Measurements from ENCODE around the gene CAV3.

DNA sequence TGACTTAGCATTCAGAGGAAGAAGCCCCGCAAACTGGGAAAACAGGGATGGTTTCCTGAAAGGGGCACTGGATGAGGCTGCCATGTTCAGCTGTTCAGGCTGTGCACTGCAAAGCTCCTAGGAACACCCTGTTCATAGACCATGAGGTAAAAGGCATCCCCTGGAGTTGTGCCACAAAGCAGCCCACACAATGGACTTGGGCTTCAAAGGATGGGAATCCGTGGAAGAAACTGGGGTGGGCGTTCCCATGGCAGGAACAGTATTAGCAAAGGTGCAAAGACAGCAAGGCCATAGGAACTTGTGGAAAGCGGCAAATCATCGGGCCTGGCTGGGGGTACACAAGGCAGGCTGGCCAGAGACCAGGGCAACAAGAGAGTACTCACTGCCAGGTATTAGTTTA lies 26.9 kb downstream of the CAV3 start:
- TF ChIP-seq, protein P1, sequence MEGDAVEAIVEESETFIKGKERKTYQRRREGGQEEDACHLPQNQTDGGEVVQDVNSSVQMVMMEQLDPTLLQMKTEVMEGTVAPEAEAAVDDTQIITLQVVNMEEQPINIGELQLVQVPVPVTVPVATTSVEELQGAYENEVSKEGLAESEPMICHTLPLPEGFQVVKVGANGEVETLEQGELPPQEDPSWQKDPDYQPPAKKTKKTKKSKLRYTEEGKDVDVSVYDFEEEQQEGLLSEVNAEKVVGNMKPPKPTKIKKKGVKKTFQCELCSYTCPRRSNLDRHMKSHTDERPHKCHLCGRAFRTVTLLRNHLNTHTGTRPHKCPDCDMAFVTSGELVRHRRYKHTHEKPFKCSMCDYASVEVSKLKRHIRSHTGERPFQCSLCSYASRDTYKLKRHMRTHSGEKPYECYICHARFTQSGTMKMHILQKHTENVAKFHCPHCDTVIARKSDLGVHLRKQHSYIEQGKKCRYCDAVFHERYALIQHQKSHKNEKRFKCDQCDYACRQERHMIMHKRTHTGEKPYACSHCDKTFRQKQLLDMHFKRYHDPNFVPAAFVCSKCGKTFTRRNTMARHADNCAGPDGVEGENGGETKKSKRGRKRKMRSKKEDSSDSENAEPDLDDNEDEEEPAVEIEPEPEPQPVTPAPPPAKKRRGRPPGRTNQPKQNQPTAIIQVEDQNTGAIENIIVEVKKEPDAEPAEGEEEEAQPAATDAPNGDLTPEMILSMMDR (IDR thresholded peaks at IDR 0.05) = no peak
- TF ChIP-seq POLR2A (IDR thresholded peaks at IDR 0.05) = no peak
